ENCODE results near the gene BTBD16.

BTBD16 gene

GRCh38 chr10:122240401-122240800, 30.7 kb upstream of the BTBD16 start:
- no peak for DNase-seq (ENCODE audit: extremely low read depth, low read depth)
- TF ChIP-seq, protein P1, sequence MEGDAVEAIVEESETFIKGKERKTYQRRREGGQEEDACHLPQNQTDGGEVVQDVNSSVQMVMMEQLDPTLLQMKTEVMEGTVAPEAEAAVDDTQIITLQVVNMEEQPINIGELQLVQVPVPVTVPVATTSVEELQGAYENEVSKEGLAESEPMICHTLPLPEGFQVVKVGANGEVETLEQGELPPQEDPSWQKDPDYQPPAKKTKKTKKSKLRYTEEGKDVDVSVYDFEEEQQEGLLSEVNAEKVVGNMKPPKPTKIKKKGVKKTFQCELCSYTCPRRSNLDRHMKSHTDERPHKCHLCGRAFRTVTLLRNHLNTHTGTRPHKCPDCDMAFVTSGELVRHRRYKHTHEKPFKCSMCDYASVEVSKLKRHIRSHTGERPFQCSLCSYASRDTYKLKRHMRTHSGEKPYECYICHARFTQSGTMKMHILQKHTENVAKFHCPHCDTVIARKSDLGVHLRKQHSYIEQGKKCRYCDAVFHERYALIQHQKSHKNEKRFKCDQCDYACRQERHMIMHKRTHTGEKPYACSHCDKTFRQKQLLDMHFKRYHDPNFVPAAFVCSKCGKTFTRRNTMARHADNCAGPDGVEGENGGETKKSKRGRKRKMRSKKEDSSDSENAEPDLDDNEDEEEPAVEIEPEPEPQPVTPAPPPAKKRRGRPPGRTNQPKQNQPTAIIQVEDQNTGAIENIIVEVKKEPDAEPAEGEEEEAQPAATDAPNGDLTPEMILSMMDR (IDR thresholded peaks at IDR 0.05; ENCODE audit: low read depth, low read length): no peak

DNA sequence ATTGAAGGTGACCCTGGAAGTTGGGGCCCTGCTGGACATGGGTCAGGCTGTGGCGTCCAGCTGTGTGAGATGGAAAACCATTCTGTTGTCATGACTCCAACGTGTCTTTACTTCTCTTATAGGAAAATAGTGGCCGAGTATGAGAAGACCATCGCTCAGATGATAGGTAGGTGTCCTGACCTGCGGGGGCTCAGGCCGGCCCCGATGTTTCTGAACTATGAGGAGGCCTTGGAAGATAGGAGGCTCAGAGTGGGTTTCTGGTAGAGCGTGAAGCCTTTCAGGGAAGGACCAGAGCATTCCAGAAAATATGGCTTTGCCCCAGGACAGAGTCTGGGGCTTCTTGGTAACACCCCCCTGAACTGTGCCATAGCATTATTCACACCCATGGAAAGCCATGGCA, 29.3 kb upstream of the BTBD16 start:
- TF ChIP-seq, protein P1 (IDR thresholded peaks at IDR 0.05; ENCODE audit: low read depth, low read length): no peak
- no peak for DNase-seq (ENCODE audit: extremely low read depth, low read depth)

DNA sequence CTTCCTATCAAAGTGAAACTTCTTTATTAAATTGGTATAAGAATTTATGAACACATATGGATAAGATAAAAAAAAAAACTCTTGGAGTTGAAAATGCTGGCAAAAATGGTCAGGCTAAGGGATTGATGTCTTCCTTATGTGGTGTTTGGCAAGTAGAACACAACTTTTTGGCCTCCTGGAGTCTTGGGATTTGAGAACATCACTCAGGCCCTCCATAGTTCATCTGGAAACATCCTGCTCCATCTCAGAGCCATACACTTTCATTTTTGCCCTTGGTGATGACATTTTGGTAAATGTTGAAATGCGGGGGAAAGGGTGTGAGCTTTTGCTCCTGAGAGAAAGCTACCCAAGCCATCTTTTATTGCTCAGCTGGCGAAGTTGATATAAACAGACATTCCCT, 27.5 kb upstream of the BTBD16 start:
- no peak for DNase-seq (ENCODE audit: extremely low read depth, low read depth)
- TF ChIP-seq, protein P1 (IDR thresholded peaks at IDR 0.05; ENCODE audit: low read depth, low read length): no peak

GRCh38 chr10:122244001-122244975, 26.8 kb upstream of the BTBD16 start:
- DNase-seq (ENCODE audit: extremely low read depth, low read depth): no peak

DNA sequence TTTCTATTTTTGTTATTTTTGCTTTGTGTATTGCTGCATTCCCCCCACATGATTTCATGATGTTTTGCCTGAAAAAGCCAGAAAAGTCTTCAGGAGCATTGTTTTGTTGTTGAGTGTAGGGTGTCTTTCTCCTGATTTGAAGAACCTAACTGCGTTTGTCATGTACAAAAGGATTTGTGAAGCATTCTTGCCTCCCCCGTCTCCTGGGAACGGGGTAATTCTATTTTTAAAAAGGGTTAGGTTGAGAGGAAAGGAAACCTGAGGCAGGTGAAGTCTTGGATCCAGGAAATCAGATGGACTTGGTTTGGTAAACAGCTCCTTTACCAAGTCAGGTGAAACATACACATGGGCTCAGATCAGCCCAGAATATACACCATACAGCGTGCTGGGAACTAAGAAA, 26.0 kb upstream of the BTBD16 start:
- TF ChIP-seq, protein P1 (IDR thresholded peaks at IDR 0.05; ENCODE audit: low read depth, low read length): no peak
- no peak for DNase-seq (ENCODE audit: extremely low read depth, low read depth)

More at GRCh38 chr10:122244001-122244975, 26.8 kb upstream of the BTBD16 start:
- TF ChIP-seq, protein P1 (IDR thresholded peaks at IDR 0.05; ENCODE audit: low read depth, low read length): no peak

GRCh38 chr10:122245897-122246296, 25.2 kb upstream of the BTBD16 start:
- TF ChIP-seq, protein P1 (IDR thresholded peaks at IDR 0.05; ENCODE audit: low read depth, low read length): no peak

DNA sequence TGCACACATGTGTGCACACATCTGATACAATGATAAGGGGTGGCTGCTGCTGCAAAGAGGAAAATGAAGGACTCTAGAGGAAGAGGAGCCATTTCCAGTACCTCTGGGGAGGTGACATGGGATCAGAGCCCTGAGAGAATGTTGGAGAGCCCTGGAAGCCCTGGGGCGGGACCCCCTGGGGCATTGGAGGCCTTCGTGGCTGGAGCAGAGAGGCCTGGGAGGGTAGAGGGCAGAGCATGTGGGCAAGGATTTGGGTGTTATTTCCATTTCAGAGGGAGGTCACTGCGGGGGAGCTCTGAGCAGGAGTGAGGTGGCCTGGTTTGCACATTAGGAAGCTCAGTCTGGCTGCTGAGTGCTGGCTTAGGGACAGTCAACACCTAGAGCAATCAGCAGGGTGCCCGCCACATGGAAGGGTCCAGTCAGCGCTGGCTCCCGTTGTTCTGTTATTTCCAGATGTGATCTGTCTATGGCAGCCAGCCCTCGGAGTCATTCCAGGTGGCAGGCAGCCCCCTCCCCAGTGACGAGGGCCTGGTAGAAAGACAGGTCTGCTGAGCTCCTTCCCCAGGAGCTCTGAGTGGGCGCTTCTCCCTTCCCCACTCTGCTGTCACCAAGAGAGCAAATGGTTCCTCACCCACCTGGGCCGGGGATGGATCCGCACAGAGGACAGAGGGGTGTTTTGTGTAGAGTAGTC, 24.1 kb upstream of the BTBD16 start:
- TF ChIP-seq, protein P1 (IDR thresholded peaks at IDR 0.05; ENCODE audit: low read depth, low read length): no peak

More at GRCh38 chr10:122245897-122246296, 25.2 kb upstream of the BTBD16 start:
- no peak for DNase-seq (ENCODE audit: extremely low read depth, low read depth)

More for the DNA sequence above, 24.1 kb upstream of the BTBD16 start:
- no peak for DNase-seq (ENCODE audit: extremely low read depth, low read depth)

Measured in AG09319 (cell line).